HG03045 (cell line): ENCODE data around the gene LLGL2.
"Not testable (repeated sequence)": the region's sequence is repeated elsewhere in the genome, so short reads cannot be mapped to it uniquely, and the experiment has no call there.

Source experiments
- ATAC-seq: cut with Tn5 transposase; IDR thresholded peaks from one replicate; pipeline ENCODE4 v1.9.1; 2021; ENCODE audit warnings: mild to moderate bottlenecking, moderate library complexity; ENCODE audit not compliant: unreplicated experiment

The LLGL2 gene

GRCh38 chr17:75524970-75525805 lies at the start of gene LLGL2:
LLGL2 (plus strand) TSS chr17:75525697; CDS start chr17:75543427, 17,730 bp downstream.
- peak; percentile 77 for ATAC-seq

- ATAC-seq = no peak
These were observed 49.6 kb upstream of the LLGL2 start for GRCh38 chr17:75475851-75476250.

GRCh38 chr17:75476271-75476671 lies 49.2 kb upstream of the LLGL2 start:
- no peak for ATAC-seq

- no peak for ATAC-seq
These were observed 48.6 kb upstream of the LLGL2 start for GRCh38 chr17:75476752-75477489.

- not testable (repeated sequence) for ATAC-seq
These were observed 48.0 kb upstream of the LLGL2 start for GRCh38 chr17:75477490-75477862.

GRCh38 chr17:75478508-75478907 lies 47.0 kb upstream of the LLGL2 start:
- ATAC-seq = no peak

- ATAC-seq = no peak
These were observed 45.2 kb upstream of the LLGL2 start for GRCh38 chr17:75480281-75480680.

- no peak for ATAC-seq
These were observed 44.1 kb upstream of the LLGL2 start for GRCh38 chr17:75481194-75482068.

GRCh38 chr17:75482098-75482942 lies 43.2 kb upstream of the LLGL2 start:
- no peak for ATAC-seq

- no peak for ATAC-seq
These were observed 39.8 kb upstream of the LLGL2 start for GRCh38 chr17:75485688-75486087.

GRCh38 chr17:75486151-75486550 lies 39.3 kb upstream of the LLGL2 start:
- no peak for ATAC-seq

GRCh38 chr17:75486951-75487350 lies 38.5 kb upstream of the LLGL2 start:
- ATAC-seq = no peak

- no peak for ATAC-seq
These were observed 38.0 kb upstream of the LLGL2 start for GRCh38 chr17:75487351-75488070.

- ATAC-seq = no peak
These were observed 36.6 kb upstream of the LLGL2 start for GRCh38 chr17:75488693-75489510.

GRCh38 chr17:75489511-75489955 lies 36.0 kb upstream of the LLGL2 start:
- no peak for ATAC-seq

- ATAC-seq = no peak
These were observed 35.2 kb upstream of the LLGL2 start for GRCh38 chr17:75490173-75490743.

- no peak for ATAC-seq
These were observed 34.4 kb upstream of the LLGL2 start for GRCh38 chr17:75490953-75491649.

GRCh38 chr17:75491680-75492079 lies 33.8 kb upstream of the LLGL2 start:
- no peak for ATAC-seq
